ENCODE measurements around the gene MTG1.

DNA sequence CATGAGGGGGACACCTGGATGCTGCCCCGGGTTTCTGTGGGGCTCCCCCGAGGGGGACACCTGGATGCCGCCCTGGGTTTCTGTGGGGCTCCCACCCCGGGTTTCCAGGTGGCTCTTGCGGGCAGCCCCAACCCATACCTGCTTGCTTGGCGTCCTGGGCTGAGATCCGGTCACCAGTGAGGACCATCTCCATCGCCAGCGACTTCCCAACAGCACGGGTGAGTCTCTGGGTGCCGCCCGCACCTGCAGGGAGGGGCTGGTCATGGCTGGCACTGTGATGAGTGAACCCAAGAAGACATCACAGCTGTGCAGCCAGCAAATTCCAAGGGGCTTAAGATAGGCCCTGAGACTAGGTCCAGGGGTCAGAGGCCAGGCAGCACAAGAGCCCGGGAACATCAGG, 27.2 kb upstream of the MTG1 start:
- TF ChIP-seq EZH2phosphoT487 (IDR thresholded peaks at IDR 0.05; ENCODE audit: borderline replicate concordance): no peak
- TF ChIP-seq, protein P1, sequence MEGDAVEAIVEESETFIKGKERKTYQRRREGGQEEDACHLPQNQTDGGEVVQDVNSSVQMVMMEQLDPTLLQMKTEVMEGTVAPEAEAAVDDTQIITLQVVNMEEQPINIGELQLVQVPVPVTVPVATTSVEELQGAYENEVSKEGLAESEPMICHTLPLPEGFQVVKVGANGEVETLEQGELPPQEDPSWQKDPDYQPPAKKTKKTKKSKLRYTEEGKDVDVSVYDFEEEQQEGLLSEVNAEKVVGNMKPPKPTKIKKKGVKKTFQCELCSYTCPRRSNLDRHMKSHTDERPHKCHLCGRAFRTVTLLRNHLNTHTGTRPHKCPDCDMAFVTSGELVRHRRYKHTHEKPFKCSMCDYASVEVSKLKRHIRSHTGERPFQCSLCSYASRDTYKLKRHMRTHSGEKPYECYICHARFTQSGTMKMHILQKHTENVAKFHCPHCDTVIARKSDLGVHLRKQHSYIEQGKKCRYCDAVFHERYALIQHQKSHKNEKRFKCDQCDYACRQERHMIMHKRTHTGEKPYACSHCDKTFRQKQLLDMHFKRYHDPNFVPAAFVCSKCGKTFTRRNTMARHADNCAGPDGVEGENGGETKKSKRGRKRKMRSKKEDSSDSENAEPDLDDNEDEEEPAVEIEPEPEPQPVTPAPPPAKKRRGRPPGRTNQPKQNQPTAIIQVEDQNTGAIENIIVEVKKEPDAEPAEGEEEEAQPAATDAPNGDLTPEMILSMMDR (conservative IDR thresholded peaks at IDR 0.05; ENCODE audit: low read length): no peak

Measured in Loucy (cell line).